C4-2B (cell line): Measurements from ENCODE around the gene LRRC3.
"Not testable (repeated sequence)": the region's sequence is repeated elsewhere in the genome, so short reads cannot be mapped to it uniquely, and the experiment has no call there.

ENCODE experiments used
- H3K27ac ChIP-seq: fragments of 450-650 bp; 2 replicates; pipeline ENCODE4 v1.5.1; 2017
- ZFX ChIP-seq: fragments of 450-650 bp; IDR thresholded peaks from 2 replicates; pipeline ENCODE4 v1.6.1; 2017
- TF ChIP-seq, protein P1 (sequence below): fragments of 450-650 bp; conservative IDR thresholded peaks from 2 replicates; pipeline ENCODE4 v1.5.1; 2017; ENCODE audit warnings: mild to moderate bottlenecking

Gene LRRC3

DNA sequence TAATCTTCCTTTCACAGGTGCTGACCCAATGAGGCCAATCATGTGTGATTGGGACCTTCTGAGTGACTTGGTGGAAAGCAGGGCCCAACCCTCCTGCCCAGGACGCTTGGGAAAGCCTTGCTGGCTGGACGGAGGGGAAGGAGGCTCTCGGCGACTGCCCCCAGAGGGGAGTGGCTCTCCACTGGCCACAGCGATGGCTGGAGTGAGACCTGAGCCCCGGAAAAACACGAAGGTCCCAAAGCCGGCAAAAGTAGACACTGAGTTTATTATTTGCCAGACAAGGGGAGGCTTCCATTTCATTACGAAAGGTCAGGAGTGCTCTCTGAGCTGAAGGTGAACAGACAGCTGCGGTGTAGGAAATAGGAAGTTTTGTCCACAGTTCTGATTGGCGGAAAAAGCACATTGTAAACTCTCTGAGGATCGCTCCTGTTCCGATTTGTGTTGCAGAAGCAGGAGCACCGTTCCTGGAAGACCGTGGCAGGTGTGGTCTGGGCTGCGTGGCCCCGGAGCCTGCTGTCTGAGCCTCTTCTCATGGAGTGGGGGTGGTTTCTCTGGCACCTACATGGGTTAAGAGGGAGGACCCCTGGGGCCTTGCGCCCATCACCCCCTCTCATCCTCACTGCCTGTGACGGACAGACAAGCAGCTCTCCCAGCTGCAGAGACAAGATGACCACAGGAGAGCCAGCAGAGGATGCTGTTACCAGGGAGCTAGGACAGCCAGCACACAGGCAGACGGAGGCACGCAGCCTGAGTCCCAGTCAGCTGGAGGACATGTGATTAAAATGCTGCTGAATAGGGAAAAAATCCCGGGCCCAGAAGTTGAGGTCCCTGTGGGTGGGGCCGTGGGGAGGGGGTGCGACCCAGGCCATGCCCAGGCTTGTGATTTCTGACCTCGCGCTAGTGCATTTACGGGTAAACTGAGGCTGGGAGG, 43.2 kb downstream of the LRRC3 start:
- no peak overlapping the region for H3K27ac ChIP-seq
- TF ChIP-seq, protein P1, sequence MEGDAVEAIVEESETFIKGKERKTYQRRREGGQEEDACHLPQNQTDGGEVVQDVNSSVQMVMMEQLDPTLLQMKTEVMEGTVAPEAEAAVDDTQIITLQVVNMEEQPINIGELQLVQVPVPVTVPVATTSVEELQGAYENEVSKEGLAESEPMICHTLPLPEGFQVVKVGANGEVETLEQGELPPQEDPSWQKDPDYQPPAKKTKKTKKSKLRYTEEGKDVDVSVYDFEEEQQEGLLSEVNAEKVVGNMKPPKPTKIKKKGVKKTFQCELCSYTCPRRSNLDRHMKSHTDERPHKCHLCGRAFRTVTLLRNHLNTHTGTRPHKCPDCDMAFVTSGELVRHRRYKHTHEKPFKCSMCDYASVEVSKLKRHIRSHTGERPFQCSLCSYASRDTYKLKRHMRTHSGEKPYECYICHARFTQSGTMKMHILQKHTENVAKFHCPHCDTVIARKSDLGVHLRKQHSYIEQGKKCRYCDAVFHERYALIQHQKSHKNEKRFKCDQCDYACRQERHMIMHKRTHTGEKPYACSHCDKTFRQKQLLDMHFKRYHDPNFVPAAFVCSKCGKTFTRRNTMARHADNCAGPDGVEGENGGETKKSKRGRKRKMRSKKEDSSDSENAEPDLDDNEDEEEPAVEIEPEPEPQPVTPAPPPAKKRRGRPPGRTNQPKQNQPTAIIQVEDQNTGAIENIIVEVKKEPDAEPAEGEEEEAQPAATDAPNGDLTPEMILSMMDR: no peak
- no peak for TF ChIP-seq ZFX

DNA sequence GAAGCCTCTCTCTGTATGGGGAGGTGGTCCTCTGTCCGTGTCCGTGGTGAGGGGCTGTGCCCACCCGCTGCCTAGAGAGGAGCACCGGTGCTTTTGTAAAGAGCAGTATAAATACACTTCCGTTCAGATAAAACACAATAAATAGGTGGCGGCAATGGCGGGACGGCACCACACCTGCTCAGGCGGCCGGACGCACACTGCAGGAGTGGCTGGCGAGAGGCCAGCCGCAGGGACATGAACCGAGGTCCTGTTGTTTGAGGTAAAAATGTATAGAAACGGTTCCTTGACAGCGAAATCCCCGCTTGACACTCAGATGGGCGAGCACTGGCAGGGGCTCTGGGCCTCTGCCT, 43.9 kb downstream of the LRRC3 start:
- TF ChIP-seq, protein P1: no peak
- no peak for TF ChIP-seq ZFX
- no peak overlapping the region for H3K27ac ChIP-seq

DNA sequence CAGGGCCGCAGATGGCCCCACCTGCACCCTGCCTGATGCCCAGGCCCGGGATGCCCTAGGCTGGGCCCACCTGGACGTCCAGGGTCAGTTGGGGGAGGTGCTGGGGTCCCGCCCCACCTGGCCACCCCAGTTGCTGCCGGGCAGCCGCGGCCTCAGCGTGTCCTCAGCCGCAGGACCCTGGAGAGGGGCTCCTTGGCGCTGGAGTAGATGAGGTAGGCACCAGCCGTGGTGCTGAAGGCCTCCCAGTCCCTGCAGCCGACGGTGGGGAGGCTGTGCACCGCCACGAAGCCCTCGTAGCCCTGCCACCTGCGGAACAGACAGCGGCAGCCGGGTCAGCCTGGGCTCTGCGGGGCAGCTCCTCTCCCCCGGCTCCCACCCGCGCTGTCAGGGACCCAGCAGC, 44.3 kb downstream of the LRRC3 start:
- TF ChIP-seq, protein P1: no peak
- no peak for TF ChIP-seq ZFX
- H3K27ac ChIP-seq: no peak overlapping the region

- TF ChIP-seq, protein P1: no peak
- no peak for TF ChIP-seq ZFX
- H3K27ac ChIP-seq: no peak overlapping the region
Measured at GRCh38 chr21:44500111-44500510, 44.8 kb downstream of the LRRC3 start.

DNA sequence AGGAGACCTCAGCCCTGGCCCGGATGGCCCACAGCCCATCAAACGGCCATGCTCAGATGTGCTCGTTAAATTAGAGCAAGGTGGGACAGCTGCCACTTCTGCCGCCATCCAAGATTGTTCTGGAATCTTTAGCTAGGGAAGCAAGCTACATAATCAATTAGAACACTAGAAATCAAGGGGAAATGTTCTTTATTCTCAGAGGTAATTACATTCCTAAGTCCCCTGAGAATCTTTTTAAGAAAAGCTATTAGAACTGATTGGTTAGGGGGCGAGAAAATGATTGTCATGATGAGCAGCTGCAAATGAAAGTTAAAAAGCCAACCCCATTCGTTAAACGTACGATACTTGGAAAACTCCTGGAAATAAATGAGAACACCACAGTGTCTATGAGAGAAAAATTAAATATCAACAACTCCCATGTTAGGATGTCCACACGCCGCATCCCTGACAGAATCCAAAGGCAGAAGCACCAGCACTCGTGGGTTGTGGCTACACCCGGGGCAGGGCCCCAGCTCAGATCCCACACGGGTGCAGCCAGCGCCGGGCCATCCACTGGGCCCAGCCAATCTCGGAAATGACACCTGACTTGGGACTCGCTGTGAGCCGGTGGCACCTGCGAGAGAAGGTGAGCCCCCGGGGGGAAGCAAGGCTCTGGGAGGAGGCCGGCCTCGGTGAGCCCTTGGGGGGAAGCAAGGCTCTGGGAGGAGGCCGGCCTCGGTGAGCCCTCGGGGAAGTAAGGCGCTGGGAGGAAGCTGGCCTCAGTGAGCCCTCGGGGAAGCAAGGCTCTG, 47.1 kb downstream of the LRRC3 start:
- no peak overlapping the region for H3K27ac ChIP-seq
- TF ChIP-seq ZFX: no peak
- TF ChIP-seq, protein P1: no peak

DNA sequence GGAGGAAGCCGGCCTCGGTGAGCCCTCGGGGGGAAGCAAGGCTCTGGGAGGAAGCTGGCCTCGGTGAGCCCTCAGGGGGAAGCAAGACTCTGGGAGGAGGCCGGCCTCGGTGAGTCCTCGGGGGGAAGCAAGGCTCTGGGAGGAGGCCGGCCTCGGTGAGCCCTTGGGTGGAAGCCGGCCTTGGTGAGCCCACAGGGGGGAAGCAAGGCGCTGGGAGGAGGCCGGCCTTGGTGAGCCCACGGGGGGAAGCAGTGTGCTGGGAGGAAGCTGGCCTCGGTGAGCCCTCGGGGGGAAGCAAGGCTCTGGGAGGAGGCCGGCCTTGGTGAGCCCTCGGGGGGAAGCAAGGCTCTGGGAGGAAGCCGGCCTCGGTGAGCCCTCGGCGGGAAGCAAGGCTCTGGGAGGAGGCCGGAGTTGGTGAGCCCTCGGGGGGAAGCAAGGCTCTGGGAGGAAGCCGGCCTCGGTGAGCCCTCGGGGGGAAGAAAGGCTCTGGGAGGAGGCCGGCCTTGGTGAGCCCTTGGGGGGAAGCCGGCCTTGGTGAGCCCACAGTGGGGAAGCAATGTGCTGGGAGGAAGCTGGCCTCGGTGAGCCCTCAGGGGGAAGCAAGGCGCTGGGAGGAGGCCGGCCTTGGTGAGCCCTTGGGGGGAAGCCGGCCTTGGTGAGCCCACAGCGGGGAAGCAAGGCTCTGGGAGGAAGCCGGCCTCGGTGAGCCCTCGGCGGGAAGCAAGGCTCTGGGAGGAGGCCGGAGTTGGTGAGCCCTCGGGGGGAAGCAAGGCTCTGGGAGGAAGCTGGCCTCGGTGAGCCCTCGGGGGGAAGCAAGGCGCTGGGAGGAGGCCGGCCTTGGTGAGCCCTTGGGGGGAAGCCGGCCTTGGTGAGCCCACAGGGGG, 47.9 kb downstream of the LRRC3 start:
- not testable (repeated sequence) for H3K27ac ChIP-seq

GRCh38 chr21:44503901-44504399, 48.6 kb downstream of the LRRC3 start:
- H3K27ac ChIP-seq: no peak overlapping the region
- TF ChIP-seq ZFX: no peak
- TF ChIP-seq, protein P1: no peak
